Astrocyte (in vitro differentiated cells and primary cell): ENCODE data around the gene VAC14. TPM values are rescaled to one million over a fixed set of nuclear protein-coding genes. Genes with fewer than 3 reads are reported as not detected.

Source experiments
- DNase-seq: peaks from one replicate; pipeline ENCODE4 v3.0.0-alpha.2; 2010; ENCODE audit warnings: low read depth
- FAIRE-seq: peaks from 2 replicates; lab custom pipeline; 2011; peaks lifted over from hg19 to GRCh38; lab: Jason Lieb, UNC
- H2AFZ ChIP-seq: 2 replicates; pipeline ENCODE4 v1.6.0; 2012; ENCODE audit warnings: low read depth, low read length, inconsistent platforms
- H3K27ac ChIP-seq: 2 replicates; pipeline ENCODE4 v1.5.1; 2011; ENCODE audit warnings: low read depth, low read length, inconsistent platforms
- H3K27me3 ChIP-seq: 2 replicates; pipeline ENCODE4 v1.6.0; 2011; ENCODE audit warnings: low read length, inconsistent platforms; ENCODE audit not compliant: insufficient read depth
- H3K36me3 ChIP-seq: 2 replicates; pipeline ENCODE4 v1.5.1; 2011; ENCODE audit warnings: low read length, inconsistent platforms; ENCODE audit not compliant: insufficient read depth
- H3K4me1 ChIP-seq: 2 replicates; pipeline ENCODE4 v1.5.1; 2011; ENCODE audit warnings: low read length, inconsistent platforms; ENCODE audit not compliant: insufficient read depth
- H3K4me2 ChIP-seq: 2 replicates; pipeline ENCODE4 v1.6.0; 2012; ENCODE audit warnings: low read length, inconsistent platforms
- H3K4me3 ChIP-seq: 2 replicates; pipeline ENCODE4 v1.5.1; 2011; ENCODE audit warnings: low read depth, mild to moderate bottlenecking, low read length, inconsistent platforms; ENCODE audit not compliant: insufficient read depth
- H3K79me2 ChIP-seq: 2 replicates; pipeline ENCODE4 v1.6.0; 2012; ENCODE audit warnings: mild to moderate bottlenecking, low read length, inconsistent platforms; ENCODE audit not compliant: insufficient read depth
- H3K9ac ChIP-seq: 2 replicates; pipeline ENCODE4 v1.6.0; 2012; ENCODE audit warnings: mild to moderate bottlenecking, low read length, inconsistent platforms
- H3K9me3 ChIP-seq: 2 replicates; pipeline ENCODE4 v1.5.1; 2012; ENCODE audit warnings: low read depth, mild to moderate bottlenecking, low read length, inconsistent platforms; ENCODE audit not compliant: insufficient read depth
- H4K20me1 ChIP-seq: 2 replicates; pipeline ENCODE4 v1.6.0; 2012; ENCODE audit warnings: low read length, inconsistent platforms; ENCODE audit not compliant: insufficient read depth
- H3K27ac Mint-ChIP-seq: one replicate; pipeline ENCODE4 v1.8.0; 2021; ENCODE audit warnings: mild to moderate bottlenecking, mixed read lengths; ENCODE audit not compliant: unreplicated experiment
- H3K27me3 Mint-ChIP-seq: one replicate; pipeline ENCODE4 v1.8.0; 2021; ENCODE audit warnings: low read depth, mixed read lengths; ENCODE audit not compliant: unreplicated experiment
- H3K36me3 Mint-ChIP-seq: one replicate; pipeline ENCODE4 v1.8.0; 2021; ENCODE audit warnings: low read depth, mixed read lengths; ENCODE audit not compliant: unreplicated experiment
- H3K4me1 Mint-ChIP-seq: one replicate; pipeline ENCODE4 v1.8.0; 2021; ENCODE audit warnings: low read depth, mixed read lengths; ENCODE audit not compliant: unreplicated experiment
- H3K4me3 Mint-ChIP-seq: one replicate; pipeline ENCODE4 v1.8.0; 2021; ENCODE audit warnings: mild to moderate bottlenecking, moderate library complexity, mixed read lengths; ENCODE audit not compliant: unreplicated experiment
- H3K9me3 Mint-ChIP-seq: one replicate; pipeline ENCODE4 v1.8.0; 2021; ENCODE audit warnings: mild to moderate bottlenecking, mixed read lengths; ENCODE audit not compliant: unreplicated experiment
- CTCF ChIP-seq: IDR thresholded peaks from 2 replicates; pipeline ENCODE4 v1.5.1; 2011; ENCODE audit warnings: low read depth, mild to moderate bottlenecking, inconsistent platforms, low read length, moderate library complexity; ENCODE audit not compliant: insufficient read depth
- EZH2 ChIP-seq: IDR thresholded peaks from 2 replicates; pipeline ENCODE4 v1.6.1; 2012; ENCODE audit warnings: mild to moderate bottlenecking, low read length, inconsistent platforms; ENCODE audit not compliant: insufficient read depth
- total RNA-seq: library from RNA; stranded (reverse); gene quantifications from 2 replicates; pipeline ENCODE4 v1.2.1, GENCODE V29; 2021

The VAC14 gene
- total RNA-seq, 1 donor from 2014 or later = 27.8 TPM

DNA sequence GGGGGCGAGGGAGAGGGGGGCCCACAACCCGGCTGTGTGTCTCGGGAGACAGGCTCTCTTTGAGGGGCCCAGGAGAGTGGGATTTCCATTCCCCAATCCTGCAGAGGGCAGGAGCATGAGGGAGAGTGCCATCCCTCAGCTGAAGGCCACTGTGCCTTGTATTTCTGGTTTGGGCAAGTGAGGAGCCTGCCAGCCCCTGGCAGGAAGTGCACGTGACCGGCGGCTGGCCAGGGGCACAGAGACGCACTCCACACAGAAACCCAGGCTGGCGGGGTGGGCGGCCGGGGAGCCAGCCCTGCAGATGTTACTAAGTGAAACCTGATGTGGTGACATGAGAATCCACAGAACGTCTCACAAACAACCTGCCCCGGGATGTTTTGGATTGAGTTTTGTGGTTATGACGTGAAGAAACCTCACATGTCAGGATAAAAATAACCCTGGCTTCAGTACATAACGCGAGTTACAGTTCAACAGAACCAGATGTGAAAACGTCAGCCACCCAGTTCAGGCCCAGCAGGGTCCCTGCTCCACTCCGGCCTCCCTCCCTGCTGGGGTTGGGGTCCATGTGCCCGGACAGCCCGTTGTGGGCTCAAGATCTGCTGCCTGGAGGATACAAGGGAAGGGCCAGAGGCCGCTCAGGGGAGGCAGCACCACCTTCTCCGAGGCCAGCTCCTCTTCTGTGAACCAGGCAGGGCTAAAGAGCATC, 63.4 kb downstream of the VAC14 start:
- Histone ChIP-seq H3K27me3 (no peaks in the 10 kb centered on the region), H3K27ac (peak overlapping the region; percentile 67), H3K4me2 (peak overlapping the region; percentile 45), H3K36me3 (no peaks in the 10 kb centered on the region), H2AFZ (no peak overlapping the region), H3K4me1 (peaks cover 42% of the 10 kb centered on the region), H3K9me3 (no peaks in the 10 kb centered on the region), H3K9ac (peak overlapping the region; percentile 62), H3K79me2 (no peaks in the 10 kb centered on the region), H4K20me1 (no peaks in the 10 kb centered on the region), H3K4me3 (no peak overlapping the region)
- H3K4me3 Mint-ChIP-seq = no peak overlapping the region
- FAIRE-seq (no peak), DNase-seq (peak; percentile 80)
- peaks cover 11% of the 10 kb centered on the region for H3K36me3 Mint-ChIP-seq
- no peaks in the 10 kb centered on the region for H3K9me3 Mint-ChIP-seq
- H3K27me3 Mint-ChIP-seq = no peaks in the 10 kb centered on the region
- H3K4me1 Mint-ChIP-seq = peaks cover 20% of the 10 kb centered on the region
- TF ChIP-seq EZH2 (no peak), CTCF (no peak)
- H3K27ac Mint-ChIP-seq = no peak overlapping the region

- H3K9ac ChIP-seq = peak overlapping the region; percentile 62
- Mint-ChIP-seq H3K36me3 (peaks cover 11% of the 10 kb centered on the region), H3K27ac (peak overlapping the region; percentile 53), H3K4me1 (peaks cover 20% of the 10 kb centered on the region), H3K9me3 (no peaks in the 10 kb centered on the region), H3K4me3 (no peak overlapping the region), H3K27me3 (no peaks in the 10 kb centered on the region)
- H4K20me1 ChIP-seq = no peaks in the 10 kb centered on the region
- FAIRE-seq (no peak), DNase-seq (no peak)
- no peak for TF ChIP-seq CTCF
- H3K4me2 ChIP-seq = peak overlapping the region; percentile 45
- peaks cover 42% of the 10 kb centered on the region for H3K4me1 ChIP-seq
- no peaks in the 10 kb centered on the region for H3K79me2 ChIP-seq
- H3K27me3 ChIP-seq = no peaks in the 10 kb centered on the region
- H3K27ac ChIP-seq = peak overlapping the region; percentile 67
- H3K4me3 ChIP-seq = no peak overlapping the region
- H2AFZ ChIP-seq = no peak overlapping the region
- H3K36me3 ChIP-seq = no peaks in the 10 kb centered on the region
- H3K9me3 ChIP-seq = no peaks in the 10 kb centered on the region
These were observed 64.2 kb downstream of the VAC14 start for GRCh38 chr16:70736465-70737376.
